Measurements from ENCODE around the gene SRCIN1. TPM values are rescaled to one million over a fixed set of nuclear protein-coding genes. Genes with fewer than 3 reads are reported as not detected.

Gene SRCIN1
- total and polyA plus RNA-seq, 2 donors (not counting 1 experiment from before 2014, with no cell fraction given) = 0.44 to 1.1 TPM

GRCh38 chr17:38564869-38565268 lies 40.9 kb downstream of the SRCIN1 start:
- no peak for DNase-seq
- H3K9ac ChIP-seq (ENCODE audit: low read length) = no peak overlapping the region
- Mint-ChIP-seq H3K4me3 (no peak overlapping the region), H3K27ac (no peak overlapping the region), H3K4me1 (peaks cover 23% of the 10 kb centered on the region), H3K9me3 (ENCODE audit: insufficient read depth) (no peaks in the 10 kb centered on the region), H3K27me3 (peaks cover 66% of the 10 kb centered on the region)
- peaks cover 0 to 46% (median 1%) of the 10 kb centered on the region in 3 donors for H3K9me3 ChIP-seq (ENCODE audit: control extremely low read depth in 1 of 3, control insufficient read depth in 2 of 3, insufficient read depth in 1 of 3, low read length in 2 of 3)
- H2AFZ ChIP-seq (ENCODE audit: insufficient read depth, low read depth, low read length, poor library complexity, severe bottlenecking) = no peak overlapping the region
- 6% methylated on average over 5 of the region's 6 CpGs for WGBS (ENCODE audit: insufficient coverage)
- ATAC-seq (ENCODE audit: low read depth) = no peak
- H3K36me3 ChIP-seq (replicated peaks in 1 of 2; ENCODE audit: control extremely low read depth in 1 of 2, control insufficient read depth in 1 of 2, extremely low read depth in 1 of 2, insufficient read depth in 2 of 2, low read length in 1 of 2) = no peaks in the 10 kb centered on the region
- no peak overlapping the region for H3K4me3 ChIP-seq (ENCODE audit: control extremely low read depth in 1 of 5, extremely low read depth in 1 of 5, insufficient read depth in 1 of 5, low read depth in 2 of 5, low read length in 4 of 5)
- peaks cover 0 to 93% (median 67%) of the 10 kb centered on the region in 4 experiments for H3K27me3 ChIP-seq (replicated peaks in 1 of 4; ENCODE audit: control extremely low read depth in 1 of 4, control insufficient read depth in 3 of 4, insufficient read depth in 4 of 4, low read length in 3 of 4)
- TF ChIP-seq EZH2 (IDR thresholded peaks at IDR 0.05; ENCODE audit: borderline replicate concordance, insufficient read depth, low read depth, low read length, poor library complexity, severe bottlenecking) = no peak
- no peak for TF ChIP-seq CTCF (IDR thresholded peaks at IDR 0.05)
- no peaks in the 10 kb centered on the region for H3K79me2 ChIP-seq (ENCODE audit: control insufficient read depth, insufficient read depth, low read length)
- H3K4me1 ChIP-seq (ENCODE audit: control insufficient read depth in 2 of 2, insufficient read depth in 2 of 2, low read length in 2 of 2) = peaks cover 31 to 43% of the 10 kb centered on the region in 2 donors
- no peak overlapping the region for H3K27ac ChIP-seq (ENCODE audit: low read length in 2 of 2)
- no peak overlapping the region for H3K4me2 ChIP-seq (replicated peaks; ENCODE audit: low read depth, low read length, poor library complexity, severe bottlenecking)
- H4K20me1 ChIP-seq (ENCODE audit: control insufficient read depth, insufficient read depth, low read length, poor library complexity, severe bottlenecking) = peaks cover 6% of the 10 kb centered on the region
- CTCF ChIA-PET = interaction anchor here (1.3 kb wide), 1 partner anchor 18 kb away, joined by 4 read pairs; no protein-coding TSS in a partner anchor
- intact Hi-C loops (cut with micrococcal nuclease) = no loop called here
- POLR2A ChIA-PET = no interaction called here

- intact Hi-C loops (cut with micrococcal nuclease) = no loop called here
- no peak for ATAC-seq (ENCODE audit: low read depth)
- H3K9ac ChIP-seq (ENCODE audit: low read length) = no peak overlapping the region
- H3K27ac ChIP-seq (ENCODE audit: low read length in 2 of 2) = no peak overlapping the region
- POLR2A ChIA-PET = no interaction called here
- peaks cover 6% of the 10 kb centered on the region for H4K20me1 ChIP-seq (ENCODE audit: control insufficient read depth, insufficient read depth, low read length, poor library complexity, severe bottlenecking)
- Mint-ChIP-seq H3K9me3 (ENCODE audit: insufficient read depth) (no peaks in the 10 kb centered on the region), H3K27ac (peak overlapping the region; percentile 34), H3K4me3 (no peak overlapping the region), H3K4me1 (peaks cover 27% of the 10 kb centered on the region), H3K27me3 (peaks cover 61% of the 10 kb centered on the region)
- 12% methylated on average over 8 of the region's 14 CpGs for WGBS (ENCODE audit: insufficient coverage)
- H3K4me2 ChIP-seq (replicated peaks; ENCODE audit: low read depth, low read length, poor library complexity, severe bottlenecking) = peak overlapping the region; percentile 64
- TF ChIP-seq CTCF (IDR thresholded peaks at IDR 0.05) (no peak), EZH2 (IDR thresholded peaks at IDR 0.05; ENCODE audit: borderline replicate concordance, insufficient read depth, low read depth, low read length, poor library complexity, severe bottlenecking) (no peak)
- no peak overlapping the region for H3K4me3 ChIP-seq (ENCODE audit: control extremely low read depth in 1 of 5, extremely low read depth in 1 of 5, insufficient read depth in 1 of 5, low read depth in 2 of 5, low read length in 4 of 5)
- no peak overlapping the region for H2AFZ ChIP-seq (ENCODE audit: insufficient read depth, low read depth, low read length, poor library complexity, severe bottlenecking)
- DNase-seq = no peak
- H3K9me3 ChIP-seq (ENCODE audit: control extremely low read depth in 1 of 3, control insufficient read depth in 2 of 3, insufficient read depth in 1 of 3, low read length in 2 of 3) = peaks cover 0 to 47% (median 1%) of the 10 kb centered on the region in 3 donors
- CTCF ChIA-PET = interaction anchor here (1.3 kb wide), 1 partner anchor 18 kb away, joined by 4 read pairs; no protein-coding TSS in a partner anchor
- peaks cover 36 to 48% of the 10 kb centered on the region in 2 donors for H3K4me1 ChIP-seq (ENCODE audit: control insufficient read depth in 2 of 2, insufficient read depth in 2 of 2, low read length in 2 of 2)
- H3K36me3 ChIP-seq (replicated peaks in 1 of 2; ENCODE audit: control extremely low read depth in 1 of 2, control insufficient read depth in 1 of 2, extremely low read depth in 1 of 2, insufficient read depth in 2 of 2, low read length in 1 of 2) = no peaks in the 10 kb centered on the region
- H3K79me2 ChIP-seq (ENCODE audit: control insufficient read depth, insufficient read depth, low read length) = no peaks in the 10 kb centered on the region
- peaks cover 0 to 91% (median 67%) of the 10 kb centered on the region in 4 experiments for H3K27me3 ChIP-seq (replicated peaks in 1 of 4; ENCODE audit: control extremely low read depth in 1 of 4, control insufficient read depth in 3 of 4, insufficient read depth in 4 of 4, low read length in 3 of 4)
Observed at GRCh38 chr17:38564254-38564837, 41.4 kb downstream of the SRCIN1 start.

All from B cell (primary cell).